Neural cell (in vitro differentiated cells): ENCODE results near the gene MERTK.

Experiments used
- EP300 ChIP-seq: fragments of 450-650 bp; conservative IDR thresholded peaks from 2 replicates; pipeline ENCODE4 v1.6.1; 2014; ENCODE audit warnings: antibody characterized with exemption, mild to moderate bottlenecking, moderate library complexity; ENCODE audit not compliant: poor library complexity, severe bottlenecking
- EZH2 ChIP-seq: fragments of 200-600, 300-800 bp; shearing (Covaris generic), sonication (generic); IDR thresholded peaks from 2 replicates; pipeline ENCODE4 v1.6.1; 2014; ENCODE audit warnings: antibody characterized with exemption, low read length, borderline replicate concordance, mild to moderate bottlenecking; ENCODE audit not compliant: insufficient read depth, poor library complexity, severe bottlenecking
- POLR2AphosphoS5 ChIP-seq: IDR thresholded peaks from 2 replicates; pipeline ENCODE4 v1.6.1; 2012
- SMC3 ChIP-seq: fragments of 450-650 bp; conservative IDR thresholded peaks from 2 replicates; pipeline ENCODE4 v1.6.1; 2014; ENCODE audit warnings: antibody characterized with exemption, mild to moderate bottlenecking, moderate library complexity; ENCODE audit not compliant: poor library complexity
- TAF1 ChIP-seq: IDR thresholded peaks from 2 replicates; pipeline ENCODE4 v1.6.1; 2012; ENCODE audit warnings: low read depth
- TF ChIP-seq, protein P1 (sequence below): fragments of 450-650 bp; IDR thresholded peaks from 2 replicates; pipeline ENCODE4 v1.5.1; 2014; ENCODE audit warnings: antibody characterized with exemption, mild to moderate bottlenecking, moderate library complexity; ENCODE audit not compliant: poor library complexity, severe bottlenecking
- TF ChIP-seq, protein P2 (sequence below): IDR thresholded peaks from 2 replicates; pipeline ENCODE4 v1.6.1; 2012; ENCODE audit warnings: borderline replicate concordance

DNA sequence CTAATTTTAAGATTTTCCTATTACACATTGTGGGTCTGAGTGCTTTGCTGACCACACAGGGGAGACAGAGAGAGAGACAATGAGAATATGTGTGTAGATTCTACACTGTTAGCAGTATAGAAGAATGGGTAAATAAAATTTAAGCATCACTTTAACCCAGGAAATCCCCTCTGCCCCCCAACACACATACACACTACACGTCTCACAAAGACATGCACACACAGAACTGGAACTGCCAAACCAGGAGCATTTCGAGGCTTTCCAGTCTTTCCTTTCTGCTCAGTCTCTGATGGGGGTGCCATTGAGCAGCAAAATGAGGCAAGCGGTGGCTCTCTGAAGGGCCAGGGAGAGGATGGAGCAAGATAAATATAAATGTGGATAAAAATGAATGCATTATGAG, 2.5 kb downstream of the MERTK start:
- no peak for TF ChIP-seq EZH2
- TF ChIP-seq, protein P1, sequence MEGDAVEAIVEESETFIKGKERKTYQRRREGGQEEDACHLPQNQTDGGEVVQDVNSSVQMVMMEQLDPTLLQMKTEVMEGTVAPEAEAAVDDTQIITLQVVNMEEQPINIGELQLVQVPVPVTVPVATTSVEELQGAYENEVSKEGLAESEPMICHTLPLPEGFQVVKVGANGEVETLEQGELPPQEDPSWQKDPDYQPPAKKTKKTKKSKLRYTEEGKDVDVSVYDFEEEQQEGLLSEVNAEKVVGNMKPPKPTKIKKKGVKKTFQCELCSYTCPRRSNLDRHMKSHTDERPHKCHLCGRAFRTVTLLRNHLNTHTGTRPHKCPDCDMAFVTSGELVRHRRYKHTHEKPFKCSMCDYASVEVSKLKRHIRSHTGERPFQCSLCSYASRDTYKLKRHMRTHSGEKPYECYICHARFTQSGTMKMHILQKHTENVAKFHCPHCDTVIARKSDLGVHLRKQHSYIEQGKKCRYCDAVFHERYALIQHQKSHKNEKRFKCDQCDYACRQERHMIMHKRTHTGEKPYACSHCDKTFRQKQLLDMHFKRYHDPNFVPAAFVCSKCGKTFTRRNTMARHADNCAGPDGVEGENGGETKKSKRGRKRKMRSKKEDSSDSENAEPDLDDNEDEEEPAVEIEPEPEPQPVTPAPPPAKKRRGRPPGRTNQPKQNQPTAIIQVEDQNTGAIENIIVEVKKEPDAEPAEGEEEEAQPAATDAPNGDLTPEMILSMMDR, result peak; percentile 36
- TF ChIP-seq EP300, result no peak
- TF ChIP-seq, protein P2, sequence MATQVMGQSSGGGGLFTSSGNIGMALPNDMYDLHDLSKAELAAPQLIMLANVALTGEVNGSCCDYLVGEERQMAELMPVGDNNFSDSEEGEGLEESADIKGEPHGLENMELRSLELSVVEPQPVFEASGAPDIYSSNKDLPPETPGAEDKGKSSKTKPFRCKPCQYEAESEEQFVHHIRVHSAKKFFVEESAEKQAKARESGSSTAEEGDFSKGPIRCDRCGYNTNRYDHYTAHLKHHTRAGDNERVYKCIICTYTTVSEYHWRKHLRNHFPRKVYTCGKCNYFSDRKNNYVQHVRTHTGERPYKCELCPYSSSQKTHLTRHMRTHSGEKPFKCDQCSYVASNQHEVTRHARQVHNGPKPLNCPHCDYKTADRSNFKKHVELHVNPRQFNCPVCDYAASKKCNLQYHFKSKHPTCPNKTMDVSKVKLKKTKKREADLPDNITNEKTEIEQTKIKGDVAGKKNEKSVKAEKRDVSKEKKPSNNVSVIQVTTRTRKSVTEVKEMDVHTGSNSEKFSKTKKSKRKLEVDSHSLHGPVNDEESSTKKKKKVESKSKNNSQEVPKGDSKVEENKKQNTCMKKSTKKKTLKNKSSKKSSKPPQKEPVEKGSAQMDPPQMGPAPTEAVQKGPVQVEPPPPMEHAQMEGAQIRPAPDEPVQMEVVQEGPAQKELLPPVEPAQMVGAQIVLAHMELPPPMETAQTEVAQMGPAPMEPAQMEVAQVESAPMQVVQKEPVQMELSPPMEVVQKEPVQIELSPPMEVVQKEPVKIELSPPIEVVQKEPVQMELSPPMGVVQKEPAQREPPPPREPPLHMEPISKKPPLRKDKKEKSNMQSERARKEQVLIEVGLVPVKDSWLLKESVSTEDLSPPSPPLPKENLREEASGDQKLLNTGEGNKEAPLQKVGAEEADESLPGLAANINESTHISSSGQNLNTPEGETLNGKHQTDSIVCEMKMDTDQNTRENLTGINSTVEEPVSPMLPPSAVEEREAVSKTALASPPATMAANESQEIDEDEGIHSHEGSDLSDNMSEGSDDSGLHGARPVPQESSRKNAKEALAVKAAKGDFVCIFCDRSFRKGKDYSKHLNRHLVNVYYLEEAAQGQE, result no peak
- no peak for TF ChIP-seq POLR2AphosphoS5
- no peak for TF ChIP-seq TAF1
- TF ChIP-seq SMC3, result no peak
